GM18520 (cell line): ENCODE measurements around the gene VWC2L.

Experiments
- ATAC-seq: cut with Tn5 transposase; IDR thresholded peaks from one replicate; pipeline ENCODE4 v1.9.1; 2021; ENCODE audit not compliant: unreplicated experiment

VWC2L gene

DNA sequence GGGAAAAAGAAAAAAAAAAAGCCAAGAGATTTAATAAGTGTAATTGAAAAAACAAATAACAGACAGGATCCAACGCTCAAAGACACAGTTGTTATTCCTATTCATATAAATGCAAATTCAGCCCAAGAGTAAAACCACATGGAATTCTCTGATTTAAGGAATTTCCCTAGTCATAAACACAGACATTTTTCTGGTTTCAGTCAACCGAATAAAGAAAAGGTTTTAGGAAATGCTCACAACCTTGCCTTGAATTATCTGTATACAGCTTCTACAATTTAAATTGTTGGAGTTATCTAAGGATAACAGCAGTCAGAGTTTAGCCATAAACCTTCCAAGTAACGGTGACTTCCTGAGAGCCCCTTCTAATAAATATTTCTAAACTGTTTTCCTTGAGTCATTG, 122.7 kb downstream of the VWC2L start:
- ATAC-seq: no peak

DNA sequence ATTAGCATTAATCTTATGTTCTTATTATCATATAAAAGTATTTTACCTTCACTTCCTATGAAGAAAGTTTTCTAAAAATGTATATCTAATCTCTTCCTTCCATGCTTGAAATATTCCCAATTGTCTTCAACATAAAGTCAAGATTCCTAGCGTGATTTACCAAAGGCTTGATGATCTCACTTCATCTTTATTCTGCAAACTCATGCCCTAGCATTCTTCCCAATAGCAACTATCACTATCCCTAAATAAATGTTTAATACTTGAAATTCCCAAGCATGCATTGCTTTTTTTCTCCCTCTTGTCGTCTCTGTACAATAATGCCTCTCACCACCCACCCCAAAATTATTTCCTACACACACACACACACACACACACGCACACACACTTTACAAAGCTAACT, 125.8 kb downstream of the VWC2L start:
- no peak for ATAC-seq

- ATAC-seq: no peak
These were observed 127.1 kb downstream of the VWC2L start for GRCh38 chr2:214537929-214538328.

GRCh38 chr2:214542295-214542694, 131.4 kb downstream of the VWC2L start:
- no peak for ATAC-seq

- ATAC-seq: no peak
These were observed 132.0 kb downstream of the VWC2L start for GRCh38 chr2:214542866-214543265.

GRCh38 chr2:214543386-214543955, 132.6 kb downstream of the VWC2L start:
- ATAC-seq: no peak

DNA sequence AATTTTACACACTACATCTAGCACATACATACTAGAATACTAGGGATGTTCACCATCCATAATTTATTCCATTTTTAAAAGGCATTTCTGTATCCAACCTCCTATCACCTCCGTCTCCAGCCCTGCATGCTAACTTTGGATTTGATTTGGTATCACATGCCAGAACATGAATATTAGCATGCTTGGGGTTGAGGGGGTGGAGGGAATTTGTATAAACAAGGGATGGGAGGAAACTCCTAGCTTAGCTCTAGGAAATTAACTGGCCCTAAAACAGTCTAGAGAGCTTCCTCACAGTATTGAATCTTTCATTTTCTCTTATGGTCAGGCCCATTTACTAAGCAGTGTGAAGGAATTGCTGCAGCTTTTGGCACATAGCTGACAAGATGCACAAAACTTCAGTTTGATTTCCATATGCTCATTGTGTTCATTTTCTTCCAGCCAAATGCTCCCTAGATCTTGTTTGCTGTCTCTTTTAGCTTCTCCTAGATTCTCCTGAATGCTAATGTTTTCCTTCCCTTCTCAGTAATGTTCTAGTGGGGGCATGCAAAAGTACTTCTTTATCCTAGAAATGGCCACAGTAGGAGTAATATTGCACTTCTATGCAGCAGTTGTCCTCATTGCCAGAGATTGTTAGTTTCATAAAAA, 135.2 kb downstream of the VWC2L start:
- no peak for ATAC-seq

- no peak for ATAC-seq
These were observed 137.1 kb downstream of the VWC2L start for GRCh38 chr2:214547931-214548330.

GRCh38 chr2:214549946-214550345, 139.1 kb downstream of the VWC2L start:
- no peak for ATAC-seq

- ATAC-seq: no peak
These were observed 139.9 kb downstream of the VWC2L start for GRCh38 chr2:214550786-214551185.

GRCh38 chr2:214557884-214558283, 147.0 kb downstream of the VWC2L start:
- no peak for ATAC-seq

GRCh38 chr2:214558341-214558740, 147.5 kb downstream of the VWC2L start:
- no peak for ATAC-seq

- no peak for ATAC-seq
These were observed 149.3 kb downstream of the VWC2L start for GRCh38 chr2:214560176-214560575.

DNA sequence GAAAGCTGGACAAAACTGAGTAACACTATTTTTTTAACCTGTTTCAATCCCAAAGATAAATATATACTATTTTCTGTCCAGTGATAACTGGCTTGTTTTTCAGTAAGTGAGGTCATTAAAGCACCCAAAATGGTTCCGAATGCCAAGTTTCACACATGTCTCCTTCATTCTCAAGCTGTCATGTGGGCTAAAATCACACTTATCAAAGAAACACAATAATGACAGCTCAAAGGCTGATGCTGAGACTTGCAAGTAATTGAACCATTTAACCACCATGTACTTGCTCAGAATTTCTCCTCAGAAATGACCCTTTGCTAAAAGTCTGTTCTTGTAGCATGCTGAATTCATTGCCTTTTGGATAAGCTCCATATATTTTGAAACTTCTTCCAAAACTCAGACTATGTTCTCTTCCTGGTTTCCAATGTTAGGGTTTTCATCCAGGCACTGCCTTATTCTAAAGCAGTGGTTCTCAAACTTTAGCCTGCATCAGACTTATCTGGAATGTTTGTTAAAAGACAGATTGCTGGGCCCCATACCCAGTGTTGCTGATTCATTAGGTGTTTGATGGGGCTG, 149.8 kb downstream of the VWC2L start:
- no peak for ATAC-seq

DNA sequence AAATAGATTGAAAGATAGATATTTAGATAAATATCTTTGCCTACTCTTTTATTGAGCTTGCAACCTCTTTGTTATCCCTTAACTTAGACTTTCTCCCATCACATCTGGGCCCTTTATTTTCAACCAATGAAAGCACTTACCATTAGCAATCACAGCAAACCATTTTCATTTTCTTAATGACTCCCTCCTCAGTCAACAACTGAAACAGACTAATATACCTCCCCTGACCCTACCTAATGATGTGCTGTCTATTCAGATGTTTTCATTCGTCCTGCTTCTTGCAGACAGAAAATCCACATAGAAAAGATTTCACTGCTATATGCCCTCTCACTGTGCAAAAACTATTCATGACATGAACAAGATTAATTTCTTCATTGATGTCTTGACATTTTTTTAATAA, 154.4 kb downstream of the VWC2L start:
- ATAC-seq: no peak

DNA sequence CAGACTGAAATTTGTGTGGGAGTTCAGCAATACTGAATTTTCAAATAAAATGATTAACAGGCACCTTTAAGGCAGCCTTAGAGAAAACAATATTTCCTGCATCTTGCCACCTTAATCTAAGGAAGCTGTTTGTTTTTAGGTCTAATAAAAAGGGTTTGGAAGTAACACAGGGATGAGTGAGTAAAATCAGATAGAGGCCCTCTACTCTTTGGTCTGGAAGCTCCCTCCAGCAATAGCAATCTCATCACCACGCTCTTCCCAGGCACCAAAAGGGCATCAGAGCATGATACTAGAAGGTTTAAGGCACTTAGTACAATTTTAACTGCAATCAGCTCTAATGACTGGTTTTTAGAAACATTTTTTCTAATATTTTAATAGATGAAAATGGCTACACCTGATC, 155.6 kb downstream of the VWC2L start:
- no peak for ATAC-seq

DNA sequence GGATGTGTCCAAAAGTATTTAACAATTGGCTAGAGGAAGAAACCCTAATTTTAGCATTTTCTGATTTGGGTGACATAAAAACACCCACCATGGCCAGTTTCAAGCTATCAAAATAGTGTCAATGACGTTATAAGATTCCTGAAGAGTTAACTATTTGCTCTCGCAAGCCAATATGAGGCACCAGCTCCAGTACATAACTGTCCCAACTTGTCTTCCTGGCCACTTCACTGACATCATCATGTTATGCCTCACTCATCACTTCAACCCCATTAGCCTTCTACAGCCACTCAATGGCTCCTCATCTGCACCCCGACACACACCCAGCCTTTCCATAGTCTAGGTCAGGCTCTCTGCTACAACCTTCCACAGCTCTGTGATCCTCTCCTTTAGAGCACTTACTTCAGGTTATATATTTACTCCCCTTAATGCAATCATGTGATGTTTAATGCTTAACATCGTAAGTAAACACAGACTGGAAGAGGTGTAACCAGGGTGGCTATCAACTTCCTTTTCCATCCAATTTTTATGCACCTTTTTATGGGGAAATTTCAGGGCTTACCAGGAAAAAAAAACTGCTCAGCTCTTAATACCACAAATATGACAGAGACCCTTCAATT, 158.7 kb downstream of the VWC2L start:
- no peak for ATAC-seq

- no peak for ATAC-seq
These were observed 163.4 kb downstream of the VWC2L start for GRCh38 chr2:214574084-214574781.

DNA sequence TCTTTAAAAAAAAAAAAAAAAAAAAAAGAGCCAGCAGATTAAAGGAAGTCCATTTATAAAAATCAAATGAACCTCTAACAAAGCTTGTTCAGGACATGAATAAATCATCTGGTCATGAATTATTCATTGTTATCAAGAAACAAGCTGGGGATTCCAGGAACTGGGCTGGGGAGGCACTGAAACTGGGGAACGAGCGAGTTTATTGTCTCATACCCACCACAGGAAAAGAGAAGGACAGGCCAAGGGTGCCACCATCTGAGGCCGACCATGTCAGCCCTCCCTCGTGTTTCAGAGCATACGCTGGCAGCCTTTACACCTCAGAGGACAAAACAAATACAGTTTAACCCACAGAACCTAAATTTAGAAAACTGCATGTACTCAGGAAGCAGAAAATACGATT, 164.2 kb downstream of the VWC2L start:
- no peak for ATAC-seq

DNA sequence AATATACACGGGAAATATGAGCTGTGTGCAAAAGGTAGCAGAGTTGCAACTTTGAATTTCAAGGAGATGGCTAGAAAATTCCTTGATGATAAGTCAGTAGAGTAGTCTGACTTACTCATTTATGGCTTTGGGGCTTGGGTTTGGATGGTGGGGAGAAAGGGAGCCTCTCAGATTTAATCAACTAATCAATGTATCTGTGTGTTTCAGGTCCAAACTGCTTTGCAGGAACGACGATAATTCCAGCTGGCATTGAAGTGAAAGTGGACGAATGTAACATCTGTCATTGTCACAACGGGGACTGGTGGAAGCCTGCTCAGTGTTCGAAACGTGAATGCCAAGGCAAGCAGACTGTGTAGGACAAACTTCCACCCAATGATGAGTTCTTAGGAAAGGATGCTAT, 164.6 kb downstream of the VWC2L start:
- ATAC-seq: no peak

- ATAC-seq: no peak
These were observed 166.9 kb downstream of the VWC2L start for GRCh38 chr2:214577769-214578168.

DNA sequence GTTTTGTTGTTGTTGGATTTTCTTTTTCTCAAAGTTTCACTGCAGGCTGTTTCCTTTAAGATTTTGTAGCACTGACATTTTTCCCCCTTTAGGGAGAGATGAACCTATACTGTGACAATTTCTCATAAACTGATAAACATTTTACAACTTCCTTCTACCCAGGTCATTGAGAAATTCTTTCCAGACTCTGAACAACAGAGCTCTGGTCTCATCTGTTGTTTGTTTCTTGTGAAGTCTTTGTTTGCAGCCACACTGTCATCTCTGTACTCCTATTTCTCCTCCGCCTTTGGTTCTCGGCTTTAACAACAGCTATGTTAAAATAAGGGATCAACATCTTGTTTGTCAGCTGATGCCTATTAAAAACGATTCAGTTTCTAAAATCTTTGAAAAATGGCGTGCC, 167.6 kb downstream of the VWC2L start:
- ATAC-seq: no peak
